GM12875 (cell line): ENCODE measurements around the gene CD2.
"Not testable (repeated sequence)": the region's sequence is repeated elsewhere in the genome, so short reads cannot be mapped to it uniquely, and the experiment has no call there.

ENCODE experiments used
- H3K4me3 ChIP-seq: one replicate; pipeline ENCODE4 v1.5.1; 2011; ENCODE audit warnings: low read depth, low read length, control low read depth
- CTCF ChIP-seq: IDR thresholded peaks from 2 replicates; pipeline ENCODE4 v1.5.1; 2011; ENCODE audit warnings: low read depth, mild to moderate bottlenecking, control low read depth, inconsistent platforms, low read length, moderate library complexity, borderline replicate concordance; ENCODE audit not compliant: insufficient read depth

Gene CD2

GRCh38 chr1:116751621-116752020 is 2.6 kb upstream of the CD2 start:
- TF ChIP-seq CTCF, result no peak
- no peak overlapping the region for H3K4me3 ChIP-seq

GRCh38 chr1:116753312-116753711 is 918 bp upstream of the CD2 start:
- TF ChIP-seq CTCF, result no peak
- H3K4me3 ChIP-seq, result no peak overlapping the region

- no peak overlapping the region for H3K4me3 ChIP-seq
- TF ChIP-seq CTCF, result no peak
These were observed 836 bp downstream of the CD2 start for GRCh38 chr1:116755066-116755465.

- H3K4me3 ChIP-seq, result no peak overlapping the region
- no peak for TF ChIP-seq CTCF
These were observed 1.5 kb downstream of the CD2 start for GRCh38 chr1:116755681-116756080.

GRCh38 chr1:116756092-116756491 is 1.9 kb downstream of the CD2 start:
- not testable (repeated sequence) for H3K4me3 ChIP-seq

- not testable (repeated sequence) for H3K4me3 ChIP-seq
These were observed 4.2 kb downstream of the CD2 start for GRCh38 chr1:116758456-116758815.

- H3K4me3 ChIP-seq, result no peak overlapping the region
- TF ChIP-seq CTCF, result no peak
These were observed 5.4 kb downstream of the CD2 start for GRCh38 chr1:116759636-116760035.

GRCh38 chr1:116760487-116760886 is 6.3 kb downstream of the CD2 start:
- no peak overlapping the region for H3K4me3 ChIP-seq
- TF ChIP-seq CTCF, result no peak
